HG02938 (cell line): ENCODE measurements around the gene CSNK1A1.
"Not testable (repeated sequence)": the region's sequence is repeated elsewhere in the genome, so short reads cannot be mapped to it uniquely, and the experiment has no call there.

Experiments used
- ATAC-seq: cut with Tn5 transposase; IDR thresholded peaks from one replicate; pipeline ENCODE4 v1.9.1; 2021; ENCODE audit warnings: mild to moderate bottlenecking, moderate library complexity; ENCODE audit not compliant: unreplicated experiment

The CSNK1A1 gene

DNA sequence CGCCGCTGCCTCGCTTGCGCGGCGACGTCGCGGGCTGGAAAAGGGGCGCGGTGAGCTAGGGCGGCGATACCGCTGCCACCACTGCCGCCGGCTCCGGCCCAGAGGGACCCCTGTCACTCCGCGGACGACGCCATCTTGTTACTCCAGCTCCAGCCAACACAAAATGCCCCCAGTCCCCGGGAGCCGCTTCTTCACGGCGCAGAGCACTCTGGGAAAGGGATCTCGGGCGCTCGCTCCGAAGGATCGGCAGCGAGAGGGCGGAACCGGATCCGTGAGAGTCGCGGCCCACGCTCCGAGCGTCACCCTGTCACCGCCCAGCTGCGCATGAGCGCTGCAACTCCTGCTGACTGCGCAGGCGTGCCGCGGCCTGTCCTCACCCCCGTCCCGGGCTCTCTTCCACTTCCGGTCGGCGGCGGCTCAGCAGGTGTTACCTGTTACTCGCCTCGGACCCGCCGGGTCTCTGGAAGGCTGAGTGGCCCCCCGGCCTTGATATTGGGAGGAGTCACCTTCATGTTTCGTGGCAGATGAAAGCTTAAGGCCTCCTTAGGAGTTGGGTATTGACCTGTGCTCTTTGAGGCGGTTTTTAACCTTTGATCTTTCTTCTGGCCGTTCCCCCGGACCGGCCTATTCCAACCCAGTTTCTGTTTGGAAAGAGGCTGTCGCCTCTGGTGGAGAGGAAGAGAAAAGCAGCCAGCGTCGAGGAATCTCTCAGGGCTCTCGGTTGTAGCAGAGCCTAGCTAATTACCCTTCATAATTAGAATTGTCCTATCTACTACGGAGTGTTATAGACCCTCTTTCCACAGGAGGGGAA, at the start of gene CSNK1A1:
CSNK1A1 (minus strand) TSS at position 213 of the 811 bp plus-strand sequence. CDS start 475 bp downstream, outside the sequence.
- peak; percentile 81 for ATAC-seq

GRCh38 chr5:149600932-149601331, 49.7 kb upstream of the CSNK1A1 start:
- ATAC-seq, result no peak

GRCh38 chr5:149599375-149599774, 48.1 kb upstream of the CSNK1A1 start:
- no peak for ATAC-seq

- ATAC-seq, result no peak
Measured at GRCh38 chr5:149598966-149599365, 47.7 kb upstream of the CSNK1A1 start.

- ATAC-seq, result not testable (repeated sequence)
Measured at GRCh38 chr5:149598234-149598633, 47.0 kb upstream of the CSNK1A1 start.

GRCh38 chr5:149597618-149598017, 46.4 kb upstream of the CSNK1A1 start:
- ATAC-seq, result no peak

DNA sequence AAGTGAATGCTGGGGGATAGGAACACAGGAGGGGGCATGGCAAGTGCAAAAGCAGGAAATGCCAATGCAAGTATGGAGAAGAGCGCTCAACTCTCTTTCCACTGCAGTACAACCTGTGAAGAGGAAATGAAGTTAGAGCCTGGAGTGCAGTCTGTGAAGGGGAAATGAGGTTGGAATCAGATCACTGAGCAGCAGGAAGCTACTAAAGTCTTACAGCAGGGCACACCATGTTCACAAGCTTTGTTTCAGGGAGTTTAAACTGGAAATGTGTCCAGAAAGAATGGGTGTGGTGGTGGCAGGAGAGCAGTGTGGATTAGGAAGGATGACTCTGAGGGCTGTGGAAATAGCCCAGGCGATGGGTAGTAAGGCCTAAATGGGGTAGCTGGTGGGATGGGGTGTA, 45.5 kb upstream of the CSNK1A1 start:
- no peak for ATAC-seq

DNA sequence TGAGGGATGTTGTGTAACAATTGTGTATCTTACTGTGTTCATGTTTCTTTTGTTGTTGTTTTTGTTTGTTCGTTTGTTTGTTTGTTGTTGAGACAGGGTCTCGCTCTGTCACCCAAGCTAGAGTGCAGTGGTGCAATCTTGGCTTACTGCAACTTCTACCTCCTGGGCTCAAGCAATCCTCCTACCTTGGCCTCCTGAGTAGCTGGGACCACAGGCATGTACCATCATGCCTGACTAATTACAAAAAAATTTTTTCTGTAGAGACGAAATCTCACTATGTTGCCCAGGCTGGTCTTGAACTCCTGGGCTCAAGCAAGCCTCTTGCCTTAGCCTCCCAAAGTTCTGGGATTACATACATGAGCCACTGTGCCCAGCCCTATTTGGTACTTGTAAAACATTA, 43.9 kb upstream of the CSNK1A1 start:
- not testable (repeated sequence) for ATAC-seq

DNA sequence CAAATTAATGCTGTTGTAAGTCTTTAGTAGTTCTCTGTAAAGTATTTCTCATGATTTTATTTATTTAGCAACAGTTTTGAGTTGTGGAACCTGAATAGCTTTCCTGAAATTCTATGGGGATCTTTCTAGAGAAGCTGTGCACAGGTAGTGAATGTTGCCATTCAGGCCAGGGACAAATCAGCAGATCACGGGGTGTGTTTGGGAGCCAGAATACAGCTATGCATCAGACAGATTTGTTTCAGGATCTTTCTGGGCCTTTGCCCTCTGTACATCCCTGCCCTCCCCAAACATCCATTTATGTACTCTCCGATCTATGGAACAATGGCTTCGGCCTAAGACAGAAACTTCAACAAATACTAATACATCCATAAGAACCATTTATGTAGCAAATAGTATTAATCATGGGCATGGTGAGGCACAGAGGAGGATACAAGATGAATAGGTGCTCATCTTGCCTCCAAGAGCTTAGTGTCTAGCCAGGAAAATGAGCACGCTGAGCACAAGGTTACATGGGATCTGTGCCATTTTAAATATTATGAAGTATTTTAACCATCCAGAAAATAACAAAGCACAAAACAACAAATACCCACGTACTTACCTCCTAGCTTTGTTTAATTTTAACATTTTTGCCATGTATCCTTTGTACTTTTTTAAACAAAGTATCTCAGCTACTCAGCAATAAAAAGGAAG, 43.1 kb upstream of the CSNK1A1 start:
- ATAC-seq, result no peak

DNA sequence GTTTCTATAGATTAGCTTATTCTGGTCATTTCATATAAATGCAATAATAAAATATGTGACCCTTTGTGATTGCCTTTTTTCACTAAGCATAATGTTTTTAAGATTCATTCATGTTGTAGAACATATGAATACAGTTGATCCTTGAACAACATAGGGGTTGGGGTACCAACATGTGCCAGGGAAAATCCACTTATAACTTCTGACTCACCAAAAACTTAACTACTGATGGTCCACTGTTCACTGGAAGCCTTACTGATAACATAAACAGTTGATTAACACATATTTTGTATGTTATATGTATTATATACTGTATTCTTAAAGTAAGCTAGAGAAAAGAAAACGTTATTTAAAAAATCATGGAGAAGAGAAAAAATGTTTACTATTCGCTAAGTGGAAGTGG, 42.1 kb upstream of the CSNK1A1 start:
- no peak for ATAC-seq

GRCh38 chr5:149588936-149589335, 37.7 kb upstream of the CSNK1A1 start:
- ATAC-seq, result no peak

- ATAC-seq, result no peak
Measured at GRCh38 chr5:149586708-149587318, 35.6 kb upstream of the CSNK1A1 start.

GRCh38 chr5:149585910-149586309, 34.7 kb upstream of the CSNK1A1 start:
- no peak for ATAC-seq

DNA sequence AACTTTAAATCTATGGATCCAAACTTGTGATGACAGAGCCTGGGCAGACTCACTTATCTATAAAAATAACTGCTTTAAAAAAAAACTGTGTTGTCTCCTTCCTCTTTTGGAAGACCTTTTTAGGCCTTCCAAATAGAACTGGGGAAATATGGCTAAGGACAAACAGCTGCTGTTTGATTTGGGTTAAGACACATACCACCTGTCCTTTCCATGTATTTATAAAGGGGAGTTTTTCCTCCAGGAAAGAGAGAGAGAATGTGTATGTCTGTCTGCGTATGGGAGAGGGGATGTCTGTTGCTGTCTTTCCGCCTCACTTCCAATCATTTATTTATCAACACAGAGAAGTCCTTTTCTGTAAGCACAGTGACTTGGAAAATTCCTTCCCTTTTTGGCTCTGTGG, 32.9 kb upstream of the CSNK1A1 start:
- ATAC-seq, result no peak

GRCh38 chr5:149583394-149583793, 32.2 kb upstream of the CSNK1A1 start:
- ATAC-seq, result no peak

DNA sequence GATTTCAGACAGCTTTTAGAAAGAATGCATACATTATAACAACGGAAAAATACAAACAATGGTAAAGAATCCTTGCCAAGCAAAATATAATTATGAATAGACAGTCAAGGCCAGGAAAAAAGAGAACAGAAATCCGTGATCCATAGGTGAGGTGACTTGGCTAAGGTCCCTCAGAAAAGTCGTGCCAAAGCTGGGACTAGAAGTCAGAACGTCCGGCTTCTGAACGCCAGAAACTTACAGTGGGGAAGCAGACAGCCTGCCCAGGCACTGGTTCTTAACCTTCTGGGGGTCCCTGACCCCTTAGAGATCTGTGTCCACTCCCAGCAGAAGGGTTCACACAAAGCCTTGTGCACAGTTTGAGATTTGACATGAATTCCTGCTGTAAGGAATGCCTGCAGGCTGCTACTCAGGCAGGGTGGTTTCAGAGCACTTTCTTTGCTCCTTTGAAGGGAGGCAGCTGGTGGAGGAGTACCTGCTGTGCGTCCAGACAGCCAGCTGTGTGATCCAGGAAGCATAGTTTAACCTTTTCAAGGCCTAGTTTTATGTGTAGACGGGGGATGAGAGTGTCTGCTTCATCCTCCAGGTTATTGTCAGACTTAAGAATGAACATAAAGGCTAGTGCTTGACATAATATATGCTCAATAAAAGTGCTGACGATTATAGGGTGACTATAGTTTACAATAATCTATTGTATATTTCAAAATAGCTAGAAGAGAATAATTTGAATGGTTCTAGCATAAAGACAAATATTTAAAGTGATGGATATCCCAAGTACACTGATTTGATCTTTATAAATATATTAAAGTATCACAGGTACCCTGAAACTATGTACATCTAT, 30.9 kb upstream of the CSNK1A1 start:
- ATAC-seq, result no peak

DNA sequence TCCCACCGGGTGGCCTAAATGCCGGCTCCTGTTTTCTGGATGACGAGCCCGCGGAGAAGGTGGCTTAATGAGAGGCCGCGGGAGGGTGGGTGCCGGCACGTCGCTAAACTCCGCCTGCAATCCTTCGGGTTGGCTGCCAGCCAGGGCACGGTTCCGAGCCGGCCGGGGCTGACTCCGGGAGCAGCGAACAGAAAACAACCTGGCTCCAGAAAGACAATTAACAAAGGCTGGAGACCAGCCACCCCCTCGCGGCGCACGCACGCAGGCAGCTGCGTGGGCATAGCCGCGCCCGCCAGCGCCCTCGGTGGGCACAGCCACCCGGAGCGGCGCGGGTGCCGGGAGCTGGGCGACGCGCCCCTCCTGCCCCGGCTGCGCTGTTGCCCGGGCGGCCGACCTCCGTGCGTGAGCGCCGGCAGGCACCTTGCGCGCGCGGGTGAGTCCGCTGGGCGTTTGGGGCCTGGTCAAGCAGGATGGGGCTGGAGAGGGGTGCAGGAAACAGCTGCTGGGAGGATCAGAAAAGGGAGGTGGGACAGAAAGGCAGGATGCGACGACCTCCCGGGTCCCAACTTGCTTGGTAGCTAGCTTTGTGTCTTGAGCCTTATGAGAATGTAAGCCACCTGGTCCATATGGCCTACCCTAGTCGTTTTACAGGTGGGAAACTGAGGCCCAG, 30.1 kb upstream of the CSNK1A1 start, which contains the start of gene ARHGEF37:
ARHGEF37 (plus strand) TSS at position 307 of the 670 bp plus-strand sequence. CDS start 16,272 bp downstream, outside the sequence.
- no peak for ATAC-seq

DNA sequence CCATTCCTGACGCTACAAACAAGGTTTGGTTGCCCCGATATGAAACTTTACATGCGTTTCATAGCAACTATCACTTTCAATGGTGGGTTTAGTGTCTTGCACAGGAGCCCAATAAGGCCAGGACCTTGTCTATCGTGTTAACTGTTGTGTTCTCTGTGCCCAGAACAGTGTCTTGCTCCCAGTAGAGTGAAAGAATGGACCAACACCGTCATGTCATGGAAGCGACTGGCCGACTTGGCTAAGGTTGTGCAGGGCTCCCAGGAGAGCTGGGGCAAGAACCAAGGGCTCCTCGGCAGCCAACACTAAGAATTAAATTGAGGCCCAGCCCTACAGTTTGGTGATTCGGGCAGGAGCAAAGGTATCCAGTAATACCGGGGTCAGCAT, 29.6 kb upstream of the CSNK1A1 start:
- no peak for ATAC-seq

DNA sequence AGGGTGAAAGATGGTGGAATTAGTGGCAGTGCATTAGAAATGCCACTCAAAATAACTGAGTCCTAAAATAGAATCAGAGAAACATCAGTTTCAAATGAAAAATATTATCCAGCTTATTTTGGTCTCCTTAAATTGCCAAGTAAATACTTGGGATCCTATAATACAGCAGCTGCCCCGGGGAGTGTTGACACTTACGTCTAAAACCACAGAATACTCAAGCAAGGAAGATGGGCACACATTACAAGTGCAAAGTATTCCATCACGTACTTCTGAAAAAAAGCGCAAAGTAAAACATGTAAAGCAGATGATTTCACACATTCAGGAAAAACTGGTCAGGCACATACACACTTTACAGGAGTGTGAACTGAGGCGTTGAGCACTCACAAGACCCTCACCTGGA, 27.7 kb upstream of the CSNK1A1 start:
- no peak for ATAC-seq

- no peak for ATAC-seq
Measured at GRCh38 chr5:149576021-149576420, 24.8 kb upstream of the CSNK1A1 start.
